ENCODE measurements around the gene EXOC3. TPM values are rescaled to one million over a fixed set of nuclear protein-coding genes. Genes with fewer than 3 reads are reported as not detected.
"Not testable (repeated sequence)": the region's sequence is repeated elsewhere in the genome, so short reads cannot be mapped to it uniquely, and the experiment has no call there.

EXOC3 gene
- total RNA-seq, 2 donors from 2014 or later: 65.2 to 75.1 TPM

GRCh38 chr5:501105-501830 lies 58.3 kb downstream of the EXOC3 start:
- ATAC-seq (no peak), DNase-seq (no peak)
- intact Hi-C loops (cut with DNase I, micrococcal nuclease): no loop called here

GRCh38 chr5:501831-502184 lies 58.8 kb downstream of the EXOC3 start:
- intact Hi-C loops (cut with DNase I, micrococcal nuclease): no loop called here
- no peak for ATAC-seq
- no peak for DNase-seq

DNA sequence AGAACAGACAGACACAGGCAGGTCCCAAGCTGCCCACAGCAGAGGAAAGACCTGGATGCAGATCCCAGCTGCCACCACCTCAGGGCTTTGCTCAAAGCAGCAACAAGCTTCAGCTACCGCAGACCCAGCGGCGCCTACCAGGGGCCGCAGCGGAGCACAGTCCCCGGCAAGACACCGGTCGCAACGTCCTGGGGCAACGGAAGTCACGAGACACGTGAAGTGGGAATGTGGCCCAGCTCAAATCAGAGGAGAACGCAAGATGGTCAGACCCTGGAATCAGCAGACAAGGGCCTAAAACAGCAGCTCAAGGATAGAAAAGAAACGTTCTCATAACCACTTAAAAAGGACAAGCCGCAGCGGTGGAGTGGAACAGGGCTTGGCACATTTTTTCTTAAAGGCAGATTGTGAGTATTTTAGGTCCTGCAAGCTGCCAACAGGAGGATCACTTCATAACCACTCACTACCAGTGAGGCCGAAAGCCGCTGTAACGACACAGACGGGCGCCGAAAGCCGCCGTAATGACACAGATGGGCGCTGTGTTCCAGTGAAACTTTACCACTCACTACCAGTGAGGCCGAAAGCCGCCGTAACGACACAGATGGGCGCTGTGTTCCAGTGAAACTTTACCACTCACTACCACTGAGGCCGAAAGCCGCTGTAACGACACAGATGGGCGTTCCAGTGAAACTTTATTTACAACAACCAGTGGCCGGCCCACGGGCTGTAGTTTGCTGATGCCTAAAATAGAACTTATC lies 59.5 kb downstream of the EXOC3 start:
- ATAC-seq (no peak), DNase-seq (no peak)

GRCh38 chr5:504326-505154 lies 61.6 kb downstream of the EXOC3 start:
- ATAC-seq: no peak

More for the DNA sequence above, 59.5 kb downstream of the EXOC3 start:
- intact Hi-C loops (cut with DNase I, micrococcal nuclease): no loop called here

GRCh38 chr5:505951-506525 lies 63.1 kb downstream of the EXOC3 start:
- peak; percentile 95 for ATAC-seq
- peak; percentile 45 to 55 for DNase-seq
- intact Hi-C loops (cut with DNase I, micrococcal nuclease): no loop called here

More at GRCh38 chr5:504326-505154, 61.6 kb downstream of the EXOC3 start:
- intact Hi-C loops (cut with DNase I, micrococcal nuclease): no loop called here
- no peak for DNase-seq

- ATAC-seq; intact Hi-C loops (cut with DNase I, micrococcal nuclease): not testable (repeated sequence)
Measured at GRCh38 chr5:507986-508575, 65.1 kb downstream of the EXOC3 start.

GRCh38 chr5:509611-510185 lies 66.7 kb downstream of the EXOC3 start:
- no peak for ATAC-seq
- intact Hi-C loops (cut with DNase I, micrococcal nuclease): no loop called here

More at GRCh38 chr5:507986-508575, 65.1 kb downstream of the EXOC3 start:
- DNase-seq: not testable (repeated sequence)

DNA sequence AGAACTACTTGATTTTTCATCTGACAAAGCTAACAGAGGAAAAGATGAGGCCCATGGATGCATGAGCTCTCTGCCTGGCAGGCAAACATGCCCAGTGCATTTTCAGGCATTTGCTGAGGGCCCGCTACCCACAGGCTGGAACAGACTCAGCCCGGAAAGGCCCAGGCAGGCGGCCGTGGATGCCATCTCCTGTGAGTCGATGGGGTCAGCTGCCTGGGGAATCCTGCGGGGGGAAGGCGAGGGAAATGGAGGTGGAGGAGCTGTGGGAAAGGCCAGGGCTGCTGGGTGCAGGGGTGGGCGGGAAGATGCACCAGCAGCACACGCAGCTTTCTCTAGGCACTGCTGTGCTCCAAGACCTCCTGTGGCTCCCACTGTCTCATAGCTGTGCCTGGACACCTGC lies 67.5 kb downstream of the EXOC3 start:
- DNase-seq (no peak), ATAC-seq (no peak)
- intact Hi-C loops (cut with DNase I, micrococcal nuclease): no loop called here

More at GRCh38 chr5:509611-510185, 66.7 kb downstream of the EXOC3 start:
- DNase-seq: no peak

GRCh38 chr5:511476-511875 lies 68.5 kb downstream of the EXOC3 start:
- DNase-seq: no peak
- intact Hi-C loops (cut with DNase I, micrococcal nuclease): no loop called here
- no peak for ATAC-seq

DNA sequence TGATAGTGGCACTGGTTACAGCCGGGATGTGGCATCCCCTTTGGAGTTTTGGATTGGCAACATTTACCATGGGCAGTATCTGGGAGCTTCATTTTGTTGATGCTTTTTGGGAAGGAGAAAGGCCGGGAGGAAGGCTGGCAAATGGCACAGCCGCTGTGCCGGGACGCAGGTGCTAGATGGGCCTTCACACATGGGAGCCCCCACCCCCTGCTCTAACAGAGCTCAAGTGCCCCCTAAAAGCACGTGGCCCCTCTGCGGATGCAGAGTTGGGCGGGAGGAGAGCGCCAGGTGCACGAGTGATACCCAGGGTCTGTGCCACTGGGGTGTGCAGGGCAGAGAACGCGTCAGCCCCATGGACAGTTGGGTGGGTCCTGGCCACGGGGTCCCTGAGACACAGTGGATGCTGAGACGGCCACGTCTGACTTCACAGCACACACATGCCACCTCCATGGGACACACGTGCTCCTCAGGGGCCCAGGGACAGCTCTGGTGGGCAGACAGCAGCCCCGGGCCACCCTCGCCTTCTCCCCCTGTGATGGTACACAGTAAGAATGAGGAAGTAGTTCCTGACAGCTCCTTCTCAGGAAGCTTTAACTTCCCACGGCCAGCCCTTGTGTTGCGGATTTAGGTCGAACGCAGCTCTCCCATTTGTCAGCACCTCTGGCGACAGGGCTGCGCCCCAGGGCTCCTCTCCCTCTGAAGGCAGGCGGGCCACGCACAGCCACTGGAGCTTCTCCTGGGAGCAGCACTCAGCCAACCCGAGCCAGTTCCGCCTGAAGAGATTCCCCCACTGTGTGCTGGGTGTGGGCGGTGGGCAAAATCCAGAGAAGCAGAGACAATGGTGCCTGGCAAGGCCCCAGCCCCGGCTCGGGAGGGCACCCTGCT lies 70.5 kb downstream of the EXOC3 start:
- no peak for DNase-seq
- no peak for ATAC-seq
- intact Hi-C loops (cut with DNase I, micrococcal nuclease): no loop called here

DNA sequence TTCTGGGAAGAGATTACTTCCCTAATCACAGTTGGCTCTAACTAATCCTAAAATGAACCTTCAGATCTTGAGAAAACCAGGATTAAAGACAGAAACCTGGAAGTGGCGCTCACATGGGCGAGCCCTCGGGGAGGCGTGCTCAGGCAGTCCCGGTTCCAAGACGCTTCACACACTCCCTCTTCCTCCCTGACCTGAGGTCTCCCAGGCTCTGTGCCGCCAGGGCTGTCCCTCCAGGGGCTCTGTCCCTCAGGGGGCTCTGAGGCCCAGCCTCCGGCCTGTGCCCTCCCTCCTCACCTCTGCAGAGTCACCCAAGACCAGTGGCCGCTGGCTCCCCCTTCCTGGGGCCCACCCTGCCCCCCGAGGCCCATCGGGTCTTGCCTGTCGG lies 71.1 kb downstream of the EXOC3 start:
- intact Hi-C loops (cut with DNase I, micrococcal nuclease): no loop called here
- DNase-seq (no peak), ATAC-seq (no peak)

- peak in 1 of 2 donors; percentile 40 for DNase-seq
- intact Hi-C loops (cut with DNase I, micrococcal nuclease): no loop called here
- ATAC-seq: peak; percentile 70
Measured at GRCh38 chr5:514673-515072, 71.7 kb downstream of the EXOC3 start.

GRCh38 chr5:515273-515836 lies 72.4 kb downstream of the EXOC3 start:
- ATAC-seq: no peak
- intact Hi-C loops (cut with DNase I, micrococcal nuclease): no loop called here
- no peak for DNase-seq

DNA sequence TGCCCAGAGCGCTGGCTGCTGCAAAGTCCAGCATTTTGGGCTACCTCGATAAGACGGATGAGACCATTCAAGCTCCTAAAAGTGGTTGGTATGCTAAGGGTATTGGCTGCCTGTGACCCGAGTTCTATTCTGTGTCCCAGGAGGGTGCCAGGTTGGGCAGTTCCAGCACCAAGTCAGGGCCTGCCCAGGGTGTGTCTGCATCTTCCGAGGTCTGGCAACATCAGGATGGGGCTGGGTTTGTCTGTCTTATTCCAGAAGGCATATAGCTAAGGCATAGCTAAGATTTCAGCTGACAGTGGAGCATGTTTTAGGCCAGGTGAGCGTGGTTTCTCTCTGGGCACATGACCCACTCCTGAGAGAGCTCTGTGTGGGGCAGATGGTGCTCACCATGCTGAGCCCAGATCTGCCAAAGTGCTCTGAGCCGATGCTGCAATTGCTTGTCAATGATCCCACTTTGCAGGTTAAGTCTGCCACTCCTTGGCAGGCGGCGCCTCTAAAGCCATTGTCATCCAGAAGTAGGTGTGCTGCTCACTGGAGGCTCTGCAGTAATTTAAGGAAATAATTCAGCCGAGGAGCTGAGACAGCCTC lies 73.5 kb downstream of the EXOC3 start:
- ATAC-seq (no peak), DNase-seq (no peak)
- intact Hi-C loops (cut with DNase I, micrococcal nuclease): no loop called here

Data from left colon (tissue), 2 donors.